H1 (cell line): ENCODE data around the gene DHX32. TPM values are rescaled to one million over a fixed set of nuclear protein-coding genes. Genes with fewer than 3 reads are reported as not detected.
A peak's percentile ranks its signal among the peaks of the same experiment; 100 is the strongest.
"Not testable (repeated sequence)": the region's sequence is repeated elsewhere in the genome, so short reads cannot be mapped to it uniquely, and the experiment has no call there.

Experiments
- CTCF ChIA-PET: fragments of 300-600 bp; sonication (Branson Sonifier 250); formaldehyde crosslinking; loops from one replicate; lab custom pipeline; 2021; ENCODE audit not compliant: partially characterized antibody; lab: Charles Lee
- POLR2A ChIA-PET: fragments of 300-600 bp; sonication (Branson Sonifier 250); formaldehyde crosslinking; loops from one replicate; lab custom pipeline; 2021; ENCODE audit warnings: inconsistent platforms; ENCODE audit not compliant: partially characterized antibody; lab: Charles Lee
- DNase-seq, 2 experiments: peaks; one replicate each; pipeline versions ENCODE4 v3.0.0 to v3.0.0-alpha.2; 2010 to 2022; ENCODE audit warnings: low spot score in 2 of 2, low read depth in 1 of 2, mixed read lengths in 1 of 2
- FAIRE-seq: peaks from 2 replicates; lab custom pipeline; 2011; peaks lifted over from hg19 to GRCh38; lab: Jason Lieb, UNC
- H2AFZ ChIP-seq: 2 replicates; pipeline ENCODE4 v1.8.1; 2012; ENCODE audit warnings: low read length, inconsistent platforms
- H2AK5ac ChIP-seq: 2 replicates; pipeline ENCODE4 v1.6.1; 2013; ENCODE audit warnings: low read depth, low read length
- H2BK120ac ChIP-seq: replicated peaks from 2 replicates; pipeline ENCODE3; 2013; ENCODE audit warnings: low read depth, low read length, inconsistent platforms
- H2BK12ac ChIP-seq: 2 replicates; pipeline ENCODE4 v1.6.1; 2013; ENCODE audit warnings: low read depth, low read length
- H2BK15ac ChIP-seq: 2 replicates; pipeline ENCODE4 v1.6.1; 2013; ENCODE audit warnings: low read length
- H2BK20ac ChIP-seq: 2 replicates; pipeline ENCODE4 v1.6.1; 2013; ENCODE audit warnings: low read length
- H2BK5ac ChIP-seq: 2 replicates; pipeline ENCODE4 v1.6.1; 2013; ENCODE audit warnings: low read depth, low read length
- H3K14ac ChIP-seq: 2 replicates; pipeline ENCODE4 v1.6.1; 2013; ENCODE audit warnings: inconsistent platforms; ENCODE audit not compliant: insufficient read length
- H3K18ac ChIP-seq: 2 replicates; pipeline ENCODE4 v1.6.1; 2013; ENCODE audit warnings: low read length; ENCODE audit errors: extremely low read depth
- H3K23ac ChIP-seq: 2 replicates; pipeline ENCODE4 v1.6.1; 2013; ENCODE audit warnings: inconsistent platforms; ENCODE audit not compliant: insufficient read length
- H3K23me2 ChIP-seq: 2 replicates; pipeline ENCODE4 v1.6.1; 2013; ENCODE audit warnings: low read depth, low read length
- H3K27ac ChIP-seq: 2 replicates; pipeline ENCODE4 v1.6.1; 2011; ENCODE audit warnings: low read depth, low read length, inconsistent platforms
- H3K27me3 ChIP-seq, 4 experiments: replicated peaks in 1 of 4; 1 replicate in 1 of 4; 2 replicates in 3 of 4; pipeline versions ENCODE4 v1.6.1 to v1.8.1; 2011 to 2013; ENCODE audit warnings: low read length in 3 of 4, mild to moderate bottlenecking in 3 of 4, inconsistent platforms in 2 of 4, mixed read lengths in 2 of 4, moderate library complexity in 1 of 4; ENCODE audit not compliant: control insufficient read depth in 3 of 4, insufficient read depth in 3 of 4; ENCODE audit errors: extremely low read depth in 1 of 4
- H3K36me3 ChIP-seq, 4 experiments: 2 replicates each; pipeline versions ENCODE4 v1.6.1 to v1.8.1; 2011 to 2013; ENCODE audit warnings: mild to moderate bottlenecking in 4 of 4, low read length in 3 of 4, moderate library complexity in 2 of 4, control low read depth in 1 of 4, inconsistent platforms in 1 of 4; ENCODE audit not compliant: insufficient read depth in 4 of 4, control insufficient read depth in 2 of 4
- H3K4ac ChIP-seq: replicated peaks from 2 replicates; pipeline ENCODE3; 2013; ENCODE audit warnings: low read length, low read depth, mixed read lengths, inconsistent platforms; ENCODE audit not compliant: insufficient read length
- H3K4me1 ChIP-seq, 4 experiments: replicated peaks in 1 of 4; 1 replicate in 1 of 4; 2 replicates in 3 of 4; pipeline versions ENCODE4 v1.6.1 to v1.8.1; 2011 to 2013; ENCODE audit warnings: low read length in 3 of 4, inconsistent platforms in 2 of 4, mixed read lengths in 1 of 4; ENCODE audit not compliant: insufficient read depth in 4 of 4, control insufficient read depth in 3 of 4
- H3K4me2 ChIP-seq, 2 experiments: 2 replicates each; pipeline versions ENCODE4 v1.6.1 to v1.8.1; 2011 to 2013; ENCODE audit warnings: low read depth in 2 of 2, low read length in 2 of 2, control low read depth in 1 of 2, inconsistent platforms in 1 of 2, mild to moderate bottlenecking in 1 of 2; ENCODE audit not compliant: insufficient read depth in 1 of 2
- H3K4me3 ChIP-seq, 4 experiments: fragments of 200-600, 300-600 bp in 1 of 4; sonication (generic), shearing (Covaris generic), sonication (Bioruptor Twin) in 1 of 4; 2 replicates each; pipeline versions ENCODE4 v1.5.1 to v1.8.1; 2011 to 2016; ENCODE audit warnings: low read length in 4 of 4, low read depth in 3 of 4, control low read depth in 2 of 4, inconsistent platforms in 2 of 4, mild to moderate bottlenecking in 2 of 4, mixed read lengths in 1 of 4, moderate library complexity in 1 of 4; ENCODE audit not compliant: insufficient read depth in 2 of 4; ENCODE audit errors: extremely low read depth in 1 of 4
- H3K56ac ChIP-seq: replicated peaks from 2 replicates; pipeline ENCODE3; 2013; ENCODE audit warnings: low read depth, mild to moderate bottlenecking, mixed read lengths, low read length, inconsistent platforms; ENCODE audit not compliant: insufficient read length
- H3K79me1 ChIP-seq: 2 replicates; pipeline ENCODE4 v1.6.1; 2013; ENCODE audit warnings: low read depth, low read length, control low read depth
- H3K79me2 ChIP-seq, 2 experiments: 2 replicates each; pipeline versions ENCODE4 v1.6.1 to v1.8.1; 2012 to 2013; ENCODE audit warnings: low read length in 2 of 2, mild to moderate bottlenecking in 2 of 2, inconsistent platforms in 1 of 2; ENCODE audit not compliant: insufficient read depth in 2 of 2, control insufficient read depth in 1 of 2
- H3K9ac ChIP-seq, 4 experiments: replicated peaks in 1 of 4; 1 replicate in 1 of 4; 2 replicates in 3 of 4; pipeline versions ENCODE4 v1.6.1 to v1.8.1; 2011 to 2013; ENCODE audit warnings: low read depth in 3 of 4, low read length in 3 of 4, control low read depth in 2 of 4, mild to moderate bottlenecking in 2 of 4, moderate library complexity in 2 of 4, inconsistent platforms in 1 of 4; ENCODE audit errors: extremely low read depth in 1 of 4
- H3K9me3 ChIP-seq, 2 experiments: 2 replicates each; pipeline versions ENCODE4 v1.6.1 to v1.8.1; 2012 to 2013; ENCODE audit warnings: mild to moderate bottlenecking in 2 of 2, moderate library complexity in 2 of 2, control low read depth in 1 of 2, inconsistent platforms in 1 of 2, low read depth in 1 of 2, low read length in 1 of 2, mixed read lengths in 1 of 2; ENCODE audit not compliant: insufficient read depth in 2 of 2
- H4K20me1 ChIP-seq, 2 experiments: replicated peaks in 1 of 2; 2 replicates each; pipeline versions ENCODE3 to v1.8.1; 2011 to 2013; ENCODE audit warnings: inconsistent platforms in 2 of 2, low read length in 2 of 2, mild to moderate bottlenecking in 1 of 2; ENCODE audit not compliant: insufficient read depth in 2 of 2, control insufficient read depth in 1 of 2
- H4K5ac ChIP-seq: 2 replicates; pipeline ENCODE4 v1.6.1; 2013; ENCODE audit warnings: low read length, low read depth, mixed read lengths, inconsistent platforms; ENCODE audit not compliant: insufficient read length
- H4K8ac ChIP-seq: 2 replicates; pipeline ENCODE4 v1.8.0; 2013; ENCODE audit warnings: mild to moderate bottlenecking, moderate library complexity, low read length, inconsistent platforms; ENCODE audit not compliant: insufficient read depth; ENCODE audit errors: extremely low read depth
- H4K91ac ChIP-seq: replicated peaks from 2 replicates; pipeline ENCODE3; 2013; ENCODE audit warnings: low read length, mixed read lengths, inconsistent platforms; ENCODE audit not compliant: insufficient read length
- KDM4A ChIP-seq: IDR thresholded peaks from one replicate; pipeline ENCODE4 v1.7.1; 2012; ENCODE audit warnings: low read depth, mild to moderate bottlenecking, moderate library complexity, low read length, inconsistent platforms; ENCODE audit not compliant: severe bottlenecking
- SIN3A ChIP-seq, 2 experiments: IDR thresholded peaks in 1 of 2; conservative IDR thresholded peaks in 1 of 2; 2 replicates each; pipeline ENCODE4 v1.6.1; 2011 to 2012; ENCODE audit warnings: low read length in 2 of 2, improper control_type of control experiment in 1 of 2, low read depth in 1 of 2, mild to moderate bottlenecking in 1 of 2
- WGBS, 2 experiments: shearing (Covaris generic) in 1 of 2; methylation state at CpG; one replicate each; pipeline versions ENCODE4 v1.1.6 to v1.1.7; 2013 to 2015; ENCODE audit warnings: low lambda C conversion rate in 2 of 2, mixed read lengths in 2 of 2, inconsistent platforms in 1 of 2, low coverage in 1 of 2, missing lambda C conversion rate in 1 of 2; ENCODE audit not compliant: insufficient replicate concordance in 2 of 2, insufficient coverage in 1 of 2, insufficient read length in 1 of 2; ENCODE audit errors: extremely low coverage in 1 of 2, missing lambda C conversion rate in 1 of 2; 5-methylcytosine and 5-hydroxymethylcytosine counted together
- polyA plus RNA-seq, 7 experiments: library from polyadenylated mRNA; depleted of rRNA in 3 of 7; stranded (reverse) in 5 of 7; unstranded in 2 of 7; fragments of >200 nt in 5 of 7; fragments of 200-250 nt in 2 of 7; gene quantifications; 1 replicate in 5 of 7; 2 replicates in 1 of 7; 4 replicates in 1 of 7; pipeline versions ENCODE4 v1.2.1 to v1.2.3, GENCODE V29; 2011 to 2013; ENCODE audit warnings: missing spikeins in 2 of 7, mixed read lengths in 2 of 7
- total RNA-seq: library from RNA; stranded (reverse); fragmentation: NEBNext Ultra II Directional; extraction: Animal tissue kit (Norgen Biotek cat#: 25700); gene quantifications from 2 replicates; pipeline ENCODE4 v1.2.1, GENCODE V29; 2021
- TF ChIP-seq, protein P1 (sequence below): IDR thresholded peaks from 2 replicates; pipeline ENCODE4 v1.6.1; 2012; ENCODE audit warnings: inconsistent platforms

The DHX32 gene
- total and polyA plus RNA-seq, 2 of the 8 experiments (the other 6 are each of a cell fraction or from before 2014, with no cell fraction given), result 12.4 to 15.8 TPM

DNA sequence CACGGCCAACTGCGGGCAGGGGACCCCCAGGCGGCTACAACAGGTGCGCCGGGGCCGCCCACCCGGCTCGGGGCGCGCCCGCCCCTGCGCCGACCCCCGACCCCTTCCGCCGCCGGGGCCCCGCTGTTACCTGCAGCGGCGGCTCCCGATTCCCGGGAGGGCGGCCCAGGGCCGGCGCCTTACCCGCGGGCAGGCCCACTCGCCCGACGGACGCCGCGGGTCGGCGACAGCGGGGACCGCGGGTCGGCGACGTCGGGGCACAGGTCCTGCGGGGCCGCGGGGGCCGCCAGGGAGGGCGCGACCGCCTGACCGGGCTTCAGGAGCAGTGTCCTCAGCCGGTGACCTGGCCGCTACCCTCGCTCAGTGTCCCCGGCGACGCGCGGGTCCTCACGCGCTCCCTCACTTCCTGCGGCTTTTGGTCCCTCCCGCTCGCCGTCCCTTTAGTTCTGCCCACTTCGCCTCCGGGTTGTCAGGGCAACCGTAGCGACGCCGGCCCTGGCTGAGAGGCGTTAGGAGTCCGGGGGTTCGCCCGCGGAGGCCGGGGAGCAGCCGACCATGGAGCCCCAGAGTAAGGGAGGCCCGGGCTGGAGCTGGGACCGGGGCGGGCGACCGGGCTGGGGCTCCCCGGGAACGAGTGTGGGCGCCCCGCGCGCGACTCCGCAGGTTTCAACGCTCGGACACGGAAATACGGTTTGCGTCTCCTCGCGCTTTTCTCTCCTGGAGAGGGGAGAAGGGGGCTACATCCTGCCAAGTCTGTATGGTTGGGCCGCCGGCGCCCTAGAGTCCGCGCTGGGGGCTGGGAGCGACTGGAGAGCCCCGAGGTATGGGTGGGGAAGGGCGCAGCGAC is 15.2 kb upstream of the DHX32 start, which contains the start of gene FANK1:
Gene FANK1 (plus strand): TSS at position 477 of the 847 bp plus-strand sequence. CDS start 79 bp downstream, at position 556.
- not testable (repeated sequence) for H3K18ac ChIP-seq, H2AK5ac ChIP-seq, H2BK15ac ChIP-seq, H3K27me3 ChIP-seq, H3K56ac ChIP-seq, H3K23me2 ChIP-seq, H2AFZ ChIP-seq, H4K8ac ChIP-seq, H3K36me3 ChIP-seq, H3K79me1 ChIP-seq, H3K27ac ChIP-seq, H3K79me2 ChIP-seq, H2BK20ac ChIP-seq, H2BK12ac ChIP-seq, H3K4me1 ChIP-seq, H3K14ac ChIP-seq, H3K4ac ChIP-seq, FAIRE-seq, H3K23ac ChIP-seq, H4K20me1 ChIP-seq, H4K5ac ChIP-seq, H4K91ac ChIP-seq, H2BK120ac ChIP-seq
- WGBS, 2 experiments, result 48% methylated on average over 63 of the region's 106 CpGs; no CpG with 5 or more reads in 1 of the 2 experiments
- CTCF ChIA-PET, result interaction anchor here (0.8 to 1.3 kb wide), 2 partner anchors 28 to 67 kb away, joined by 3 read pairs; no protein-coding TSS in a partner anchor
- peaks cover 0 to 12% of the 10 kb centered on the region in 2 experiments; a peak in 1 of 4 replicates for H3K9me3 ChIP-seq
- peak within 1 kb of the TSS; percentile 60 to 64 for H3K4me2 ChIP-seq
- peak within 1 kb of the TSS; percentile 54 to 78 (median 62) for H3K4me3 ChIP-seq
- H3K9ac ChIP-seq, result peak within 1 kb of the TSS in 2 of 4 experiments; percentile 29 to 35; a peak in 3 of 7 replicates
- POLR2A ChIA-PET, result interaction anchor here (0.9 kb wide), 1 partner anchor 10 kb away, joined by 5 read pairs; no protein-coding TSS in a partner anchor
- DNase-seq, result peak in 1 of 2 experiments; percentile 91
- 0 out of 2 replicates have a peak within 1 kb of the TSS, but pooled peaks have one; percentile 30 for H2BK5ac ChIP-seq
- TF ChIP-seq SIN3A (conservative IDR thresholded peaks at IDR 0.05 in 1 of 2, IDR thresholded peaks at IDR 0.05 in 1 of 2; ENCODE audit: low read depth in 1 of 2, low read length in 2 of 2) (peak in 1 of 2 experiments; percentile 92; a peak in 2 of 4 replicates), KDM4A (peak; percentile 41)
- TF ChIP-seq, protein P1, sequence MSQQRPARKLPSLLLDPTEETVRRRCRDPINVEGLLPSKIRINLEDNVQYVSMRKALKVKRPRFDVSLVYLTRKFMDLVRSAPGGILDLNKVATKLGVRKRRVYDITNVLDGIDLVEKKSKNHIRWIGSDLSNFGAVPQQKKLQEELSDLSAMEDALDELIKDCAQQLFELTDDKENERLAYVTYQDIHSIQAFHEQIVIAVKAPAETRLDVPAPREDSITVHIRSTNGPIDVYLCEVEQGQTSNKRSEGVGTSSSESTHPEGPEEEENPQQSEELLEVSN, result 0 out of 2 replicates have a peak, but pooled peaks have one; percentile 27
